ENCODE data around the gene TSHZ2.

DNA sequence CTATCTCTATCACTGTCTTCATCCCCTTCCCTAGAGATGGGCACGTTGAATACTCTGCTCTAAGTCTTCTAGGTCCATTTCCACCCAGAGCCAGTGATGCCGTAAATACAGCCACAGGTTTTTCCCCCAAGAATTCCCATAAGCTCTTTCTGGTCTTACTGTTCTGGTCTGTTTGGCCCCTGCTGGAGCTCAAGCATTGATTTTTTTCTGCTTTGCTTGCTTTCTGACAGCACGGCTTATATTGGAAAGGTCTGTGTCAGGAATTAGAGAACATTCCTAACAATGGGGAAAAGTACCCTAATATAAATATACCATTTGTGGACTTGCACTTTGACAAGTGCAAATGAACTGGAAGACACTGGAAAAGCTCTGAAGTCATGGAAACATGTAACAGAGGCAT is 302.6 kb downstream of the TSHZ2 start:
- no peak for TF ChIP-seq POLR2A (IDR thresholded peaks at IDR 0.05; ENCODE audit: low read depth, low read length)
- TF ChIP-seq, protein P1, sequence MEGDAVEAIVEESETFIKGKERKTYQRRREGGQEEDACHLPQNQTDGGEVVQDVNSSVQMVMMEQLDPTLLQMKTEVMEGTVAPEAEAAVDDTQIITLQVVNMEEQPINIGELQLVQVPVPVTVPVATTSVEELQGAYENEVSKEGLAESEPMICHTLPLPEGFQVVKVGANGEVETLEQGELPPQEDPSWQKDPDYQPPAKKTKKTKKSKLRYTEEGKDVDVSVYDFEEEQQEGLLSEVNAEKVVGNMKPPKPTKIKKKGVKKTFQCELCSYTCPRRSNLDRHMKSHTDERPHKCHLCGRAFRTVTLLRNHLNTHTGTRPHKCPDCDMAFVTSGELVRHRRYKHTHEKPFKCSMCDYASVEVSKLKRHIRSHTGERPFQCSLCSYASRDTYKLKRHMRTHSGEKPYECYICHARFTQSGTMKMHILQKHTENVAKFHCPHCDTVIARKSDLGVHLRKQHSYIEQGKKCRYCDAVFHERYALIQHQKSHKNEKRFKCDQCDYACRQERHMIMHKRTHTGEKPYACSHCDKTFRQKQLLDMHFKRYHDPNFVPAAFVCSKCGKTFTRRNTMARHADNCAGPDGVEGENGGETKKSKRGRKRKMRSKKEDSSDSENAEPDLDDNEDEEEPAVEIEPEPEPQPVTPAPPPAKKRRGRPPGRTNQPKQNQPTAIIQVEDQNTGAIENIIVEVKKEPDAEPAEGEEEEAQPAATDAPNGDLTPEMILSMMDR (IDR thresholded peaks at IDR 0.05; ENCODE audit: extremely low read depth in 1 of 2, insufficient read depth in 1 of 2, low read depth in 1 of 2, low read length in 2 of 2): no peak
- no peak for TF ChIP-seq POLR2AphosphoS5 (IDR thresholded peaks at IDR 0.05; ENCODE audit: insufficient read depth, low read depth, low read length)
